Measurements from ENCODE around the gene TET3. TPM values are rescaled to one million over a fixed set of nuclear protein-coding genes. Genes with fewer than 3 reads are reported as not detected.

The TET3 gene
- total RNA-seq, 2 donors from 2014 or later: 20.3 to 22.5 TPM

- DNase-seq (no peak), ATAC-seq (no peak)
- peaks cover 22% of the 10 kb centered on the region for H3K36me3 Mint-ChIP-seq (ENCODE audit: low read depth)
- H3K4me3 Mint-ChIP-seq: no peak overlapping the region
- peaks cover 30% of the 10 kb centered on the region for H3K4me1 Mint-ChIP-seq
- H3K27ac Mint-ChIP-seq: peak overlapping the region; percentile 89
- H3K27me3 Mint-ChIP-seq: no peaks in the 10 kb centered on the region
- H3K9me3 ChIP-seq (ENCODE audit: control insufficient read depth, low read length, poor library complexity, severe bottlenecking): no peaks in the 10 kb centered on the region
Measured at GRCh38 chr2:73952499-73953446, 31.9 kb upstream of the TET3 start.

GRCh38 chr2:73956218-73956865 lies 28.4 kb upstream of the TET3 start:
- Mint-ChIP-seq H3K36me3 (ENCODE audit: low read depth) (peaks cover 26% of the 10 kb centered on the region), H3K4me3 (no peak overlapping the region), H3K4me1 (peaks cover 22% of the 10 kb centered on the region), H3K27ac (peak overlapping the region; percentile 73), H3K27me3 (no peaks in the 10 kb centered on the region)
- no peaks in the 10 kb centered on the region for H3K9me3 ChIP-seq (ENCODE audit: control insufficient read depth, low read length, poor library complexity, severe bottlenecking)
- DNase-seq: no peak
- ATAC-seq: no peak

DNA sequence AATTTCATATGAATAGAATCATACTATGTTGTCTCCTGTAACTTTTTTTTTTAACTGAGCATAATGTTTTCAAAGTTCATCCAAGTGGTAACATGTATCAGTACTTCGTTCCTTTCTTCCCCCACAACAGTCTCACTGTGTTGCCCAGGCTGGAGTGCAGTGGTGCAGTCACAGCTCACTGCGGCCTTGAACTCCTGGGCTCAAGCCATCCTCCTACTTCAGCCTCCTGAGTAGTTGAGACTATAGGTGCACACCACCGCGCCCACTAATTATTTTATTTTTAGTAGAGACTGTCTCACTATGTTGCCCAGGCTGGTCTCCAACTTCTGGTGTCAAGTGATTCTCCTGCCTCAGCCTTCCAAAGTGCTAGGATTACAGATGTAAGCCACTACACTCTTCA lies 23.4 kb upstream of the TET3 start:
- peaks cover 11% of the 10 kb centered on the region for H3K36me3 Mint-ChIP-seq (ENCODE audit: low read depth)
- H3K4me1 Mint-ChIP-seq: peaks cover 17% of the 10 kb centered on the region
- H3K4me3 Mint-ChIP-seq: no peak overlapping the region
- no peaks in the 10 kb centered on the region for H3K27me3 Mint-ChIP-seq
- no peak for ATAC-seq
- H3K9me3 ChIP-seq (ENCODE audit: control insufficient read depth, low read length, poor library complexity, severe bottlenecking): no peaks in the 10 kb centered on the region
- no peak for DNase-seq
- no peak overlapping the region for H3K27ac Mint-ChIP-seq

DNA sequence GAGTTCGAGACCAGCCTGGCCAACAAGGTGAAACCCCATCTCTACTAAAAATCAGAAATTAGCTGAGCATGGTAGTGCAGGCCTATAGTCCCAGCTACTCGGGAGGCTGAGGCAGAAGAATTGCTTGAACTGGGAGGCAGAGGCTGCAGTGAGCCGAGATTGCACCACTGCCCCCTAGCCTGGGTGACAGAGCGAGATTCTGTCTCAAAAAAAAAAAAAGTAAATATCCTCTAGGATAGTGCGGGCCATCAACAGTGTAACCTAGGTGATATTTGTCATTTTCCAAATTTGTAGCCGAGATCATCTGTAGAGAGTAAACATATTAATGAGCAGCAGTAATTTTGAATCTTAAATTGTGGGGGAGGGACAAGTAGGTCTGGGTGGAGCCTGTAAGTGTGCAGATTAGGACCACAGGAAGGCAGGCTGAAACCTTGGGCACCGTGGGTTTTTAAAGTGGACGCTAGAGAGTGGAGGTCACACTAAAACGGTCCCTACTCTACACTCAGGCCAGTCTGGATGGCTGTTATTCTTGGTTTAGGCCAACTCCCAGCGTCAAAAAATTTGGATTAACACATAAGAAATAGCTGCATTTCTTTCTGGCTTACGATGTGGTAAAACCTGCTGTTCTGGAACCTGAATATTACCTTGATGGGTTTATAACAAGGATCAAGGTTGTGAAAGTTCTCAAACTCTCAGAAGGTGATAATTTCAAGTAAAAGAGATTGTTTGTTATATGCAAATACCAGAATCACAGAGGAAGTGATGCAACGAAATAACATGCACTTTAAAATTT lies 22.7 kb upstream of the TET3 start:
- DNase-seq (no peak), ATAC-seq (no peak)
- Mint-ChIP-seq H3K4me1 (peaks cover 12% of the 10 kb centered on the region), H3K36me3 (ENCODE audit: low read depth) (peaks cover 7% of the 10 kb centered on the region), H3K27me3 (no peaks in the 10 kb centered on the region), H3K27ac (no peak overlapping the region), H3K4me3 (no peak overlapping the region)
- H3K9me3 ChIP-seq (ENCODE audit: control insufficient read depth, low read length, poor library complexity, severe bottlenecking): no peaks in the 10 kb centered on the region

- H3K4me1 Mint-ChIP-seq: peaks cover 12% of the 10 kb centered on the region
Measured at GRCh38 chr2:73962798-73963197, 21.9 kb upstream of the TET3 start.

GRCh38 chr2:73963385-73964120 lies 21.2 kb upstream of the TET3 start:
- no peak for DNase-seq
- no peak overlapping the region for H3K4me3 Mint-ChIP-seq
- peak overlapping the region; percentile 22 for H3K27ac Mint-ChIP-seq
- peaks cover 16% of the 10 kb centered on the region for H3K4me1 Mint-ChIP-seq
- peak; percentile 47 for ATAC-seq
- H3K9me3 ChIP-seq (ENCODE audit: control insufficient read depth, low read length, poor library complexity, severe bottlenecking): no peaks in the 10 kb centered on the region
- no peaks in the 10 kb centered on the region for H3K27me3 Mint-ChIP-seq
- H3K36me3 Mint-ChIP-seq (ENCODE audit: low read depth): peaks cover 7% of the 10 kb centered on the region

More at GRCh38 chr2:73962798-73963197, 21.9 kb upstream of the TET3 start:
- Mint-ChIP-seq H3K4me3 (no peak overlapping the region), H3K36me3 (ENCODE audit: low read depth) (peaks cover 7% of the 10 kb centered on the region), H3K27ac (no peak overlapping the region), H3K27me3 (no peaks in the 10 kb centered on the region)
- ATAC-seq (no peak), DNase-seq (no peak)
- no peaks in the 10 kb centered on the region for H3K9me3 ChIP-seq (ENCODE audit: control insufficient read depth, low read length, poor library complexity, severe bottlenecking)

- Mint-ChIP-seq H3K4me1 (peaks cover 14% of the 10 kb centered on the region), H3K27me3 (no peaks in the 10 kb centered on the region)
Measured at GRCh38 chr2:73964223-73964622, 20.5 kb upstream of the TET3 start.

GRCh38 chr2:73965053-73965452 lies 19.7 kb upstream of the TET3 start:
- Mint-ChIP-seq H3K27me3 (no peaks in the 10 kb centered on the region), H3K27ac (no peak overlapping the region), H3K36me3 (ENCODE audit: low read depth) (peaks cover 2% of the 10 kb centered on the region), H3K4me1 (peaks cover 17% of the 10 kb centered on the region), H3K4me3 (no peak overlapping the region)
- H3K9me3 ChIP-seq (ENCODE audit: control insufficient read depth, low read length, poor library complexity, severe bottlenecking): no peaks in the 10 kb centered on the region
- no peak for DNase-seq
- ATAC-seq: no peak

More at GRCh38 chr2:73964223-73964622, 20.5 kb upstream of the TET3 start:
- no peak for ATAC-seq
- no peaks in the 10 kb centered on the region for H3K9me3 ChIP-seq (ENCODE audit: control insufficient read depth, low read length, poor library complexity, severe bottlenecking)
- no peak for DNase-seq
- peaks cover 2% of the 10 kb centered on the region for H3K36me3 Mint-ChIP-seq (ENCODE audit: low read depth)
- peak overlapping the region; percentile 22 for H3K27ac Mint-ChIP-seq
- no peak overlapping the region for H3K4me3 Mint-ChIP-seq

DNA sequence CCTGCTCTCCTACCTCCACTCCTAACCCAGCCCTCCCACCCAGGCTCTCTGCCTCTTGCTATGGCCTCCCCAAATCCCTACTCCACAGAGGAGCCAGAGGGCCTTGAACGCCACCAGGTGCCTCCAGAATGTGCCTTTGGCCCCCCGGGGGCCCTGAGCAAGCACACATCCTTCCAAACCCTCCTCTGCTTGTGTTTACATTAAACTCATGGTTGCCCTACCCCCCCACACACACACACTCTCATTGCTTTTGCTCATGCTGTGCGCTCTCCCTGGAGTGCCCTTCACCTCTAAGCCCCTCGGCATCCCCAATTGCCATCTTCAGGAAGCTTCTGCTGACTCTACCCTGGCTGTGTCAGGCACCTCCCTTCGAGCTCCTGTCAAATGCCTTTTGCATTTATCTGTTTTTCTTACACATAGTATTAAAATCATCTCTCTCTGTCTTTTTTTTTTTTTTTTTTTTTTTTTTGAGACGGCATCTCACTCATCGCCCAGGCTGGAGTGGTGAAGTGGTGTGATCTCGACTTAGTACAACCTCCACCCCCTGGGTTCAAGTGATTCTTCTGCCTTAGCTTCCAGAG lies 16.3 kb upstream of the TET3 start:
- Mint-ChIP-seq H3K27me3 (no peaks in the 10 kb centered on the region), H3K36me3 (ENCODE audit: low read depth) (no peaks in the 10 kb centered on the region), H3K27ac (peak overlapping the region; percentile 60), H3K4me1 (peaks cover 33% of the 10 kb centered on the region), H3K4me3 (no peak overlapping the region)
- DNase-seq (no peak), ATAC-seq (no peak)
- no peaks in the 10 kb centered on the region for H3K9me3 ChIP-seq (ENCODE audit: control insufficient read depth, low read length, poor library complexity, severe bottlenecking)

GRCh38 chr2:73969356-73969755 lies 15.4 kb upstream of the TET3 start:
- ATAC-seq: no peak
- no peak overlapping the region for H3K4me3 Mint-ChIP-seq
- H3K4me1 Mint-ChIP-seq: peaks cover 26% of the 10 kb centered on the region
- no peak for DNase-seq
- no peaks in the 10 kb centered on the region for H3K36me3 Mint-ChIP-seq (ENCODE audit: low read depth)
- H3K9me3 ChIP-seq (ENCODE audit: control insufficient read depth, low read length, poor library complexity, severe bottlenecking): no peaks in the 10 kb centered on the region
- peak overlapping the region; percentile 60 for H3K27ac Mint-ChIP-seq
- no peaks in the 10 kb centered on the region for H3K27me3 Mint-ChIP-seq

- no peaks in the 10 kb centered on the region for H3K27me3 Mint-ChIP-seq
- no peak for DNase-seq
- peak overlapping the region; percentile 93 for H3K27ac Mint-ChIP-seq
- H3K4me3 Mint-ChIP-seq: peak overlapping the region; percentile 77
- no peaks in the 10 kb centered on the region for H3K9me3 ChIP-seq (ENCODE audit: control insufficient read depth, low read length, poor library complexity, severe bottlenecking)
- no peaks in the 10 kb centered on the region for H3K36me3 Mint-ChIP-seq (ENCODE audit: low read depth)
- H3K4me1 Mint-ChIP-seq: peaks cover 23% of the 10 kb centered on the region
- no peak for ATAC-seq
Measured at GRCh38 chr2:73970141-73970803, 14.4 kb upstream of the TET3 start.
